RWPE1 (cell line): ENCODE measurements around the gene B3GAT1.

Experiments used
- CTCF ChIA-PET: fragments of 350-600 bp; sonication (Branson Sonifier 250); formaldehyde crosslinking; extraction: SDS; loops from one replicate; lab custom pipeline; 2021; lab: Yijun Ruan, JAX
- POLR2A ChIA-PET: fragments of 400-600 bp; formaldehyde crosslinking; extraction: SDS; loops from one replicate; lab custom pipeline; 2020; ENCODE audit warnings: antibody characterized with exemption; ENCODE audit not compliant: low non-redundant PET; lab: Yijun Ruan, JAX
- DNase-seq: peaks from one replicate; pipeline ENCODE4 v3.0.0; 2012; ENCODE audit warnings: low spot score
- H3K27ac ChIP-seq: fragments of 450-650 bp; 2 replicates; pipeline ENCODE4 v1.5.1; 2017
- CTCF ChIP-seq: fragments of 450-650 bp; conservative IDR thresholded peaks from 2 replicates; pipeline ENCODE4 v1.5.1; 2017; ENCODE audit warnings: low read depth, mild to moderate bottlenecking

Gene B3GAT1

GRCh38 chr11:134423106-134423505 is 11.1 kb upstream of the B3GAT1 start:
- ChIA-PET CTCF (no interaction called here), POLR2A (no interaction called here)
- no peak for DNase-seq
- no peak for TF ChIP-seq CTCF
- H3K27ac ChIP-seq = no peak overlapping the region

GRCh38 chr11:134417871-134418840 is 6.1 kb upstream of the B3GAT1 start:
- CTCF ChIA-PET = interaction anchor here (0.5 kb wide), 1 partner anchor 224 kb away, joined by 3 read pairs; no protein-coding TSS in a partner anchor
- H3K27ac ChIP-seq = no peak overlapping the region
- POLR2A ChIA-PET = no interaction called here
- TF ChIP-seq CTCF = no peak
- DNase-seq = no peak

GRCh38 chr11:134416726-134417125 is 4.7 kb upstream of the B3GAT1 start:
- ChIA-PET POLR2A (no interaction called here), CTCF (no interaction called here)
- no peak for DNase-seq
- H3K27ac ChIP-seq = no peak overlapping the region
- no peak for TF ChIP-seq CTCF

GRCh38 chr11:134414766-134415765 is 3.0 kb upstream of the B3GAT1 start:
- TF ChIP-seq CTCF = no peak
- H3K27ac ChIP-seq = no peak overlapping the region
- no peak for DNase-seq
- CTCF ChIA-PET = no interaction called here
- POLR2A ChIA-PET = no interaction called here

GRCh38 chr11:134413826-134414731 is 2.0 kb upstream of the B3GAT1 start:
- no peak for TF ChIP-seq CTCF
- ChIA-PET POLR2A (no interaction called here), CTCF (no interaction called here)
- DNase-seq = no peak
- H3K27ac ChIP-seq = no peak overlapping the region
